Measurements from ENCODE around the gene API5. TPM values are rescaled to one million over a fixed set of nuclear protein-coding genes. Genes with fewer than 3 reads are reported as not detected.

API5 gene
- total RNA-seq, 1 donor = 90.0 TPM

DNA sequence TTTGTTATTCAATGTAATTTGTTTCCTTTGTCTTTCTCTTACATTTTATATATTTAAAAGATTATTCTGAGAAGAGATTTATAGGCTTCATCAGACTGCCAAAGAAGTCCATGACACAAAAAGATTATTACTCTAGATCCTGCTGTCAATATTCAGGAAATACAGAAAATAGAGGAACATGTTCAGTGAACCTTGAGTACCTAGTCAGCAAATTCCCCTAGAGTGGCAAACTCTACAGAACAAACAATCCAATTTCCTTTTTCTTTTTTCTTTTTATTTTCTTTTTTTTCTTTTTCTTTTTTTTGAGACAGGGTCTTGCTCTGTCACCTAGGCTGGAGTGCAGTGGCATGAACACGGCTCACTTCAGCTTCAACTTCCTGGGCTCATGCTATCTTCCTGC, 70.8 kb downstream of the API5 start:
- H3K4me3 ChIP-seq (ENCODE audit: low read length) = no peak overlapping the region
- H3K4me1 ChIP-seq (ENCODE audit: insufficient read depth, low read length) = no peaks in the 10 kb centered on the region
- no peaks in the 10 kb centered on the region for H3K27me3 ChIP-seq (ENCODE audit: insufficient read depth, low read length)
- H3K9me3 ChIP-seq (ENCODE audit: low read depth, low read length) = no peaks in the 10 kb centered on the region

- no peaks in the 10 kb centered on the region for H3K9me3 ChIP-seq (ENCODE audit: low read depth, low read length)
- no peaks in the 10 kb centered on the region for H3K4me1 ChIP-seq (ENCODE audit: insufficient read depth, low read length)
- no peak overlapping the region for H3K4me3 ChIP-seq (ENCODE audit: low read length)
- H3K27me3 ChIP-seq (ENCODE audit: insufficient read depth, low read length) = no peaks in the 10 kb centered on the region
Measured at GRCh38 chr11:43384393-43384792, 72.6 kb downstream of the API5 start.

DNA sequence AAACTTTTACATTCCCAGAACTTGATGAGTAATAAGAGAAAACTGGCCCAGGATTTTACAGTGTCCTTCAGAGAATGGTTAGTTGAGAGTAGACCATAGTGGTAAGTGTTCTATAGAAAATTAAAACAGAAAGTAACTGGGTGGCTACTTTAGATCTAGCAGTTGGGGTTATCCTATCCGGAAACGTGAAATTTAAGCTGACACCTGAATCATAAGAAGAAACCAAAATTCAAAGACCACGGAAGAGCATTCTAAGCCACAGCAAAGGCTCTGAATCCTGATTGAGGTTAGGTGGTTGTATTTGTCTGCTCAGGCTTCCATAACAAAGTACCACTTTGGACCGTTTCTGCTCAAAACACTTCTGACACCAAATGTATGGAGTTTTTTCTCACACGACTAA, 80.9 kb downstream of the API5 start:
- Histone ChIP-seq H3K4me1 (ENCODE audit: insufficient read depth, low read length) (no peaks in the 10 kb centered on the region), H3K4me3 (ENCODE audit: low read length) (no peak overlapping the region), H3K9me3 (ENCODE audit: low read depth, low read length) (no peaks in the 10 kb centered on the region), H3K27me3 (ENCODE audit: insufficient read depth, low read length) (no peaks in the 10 kb centered on the region)

DNA sequence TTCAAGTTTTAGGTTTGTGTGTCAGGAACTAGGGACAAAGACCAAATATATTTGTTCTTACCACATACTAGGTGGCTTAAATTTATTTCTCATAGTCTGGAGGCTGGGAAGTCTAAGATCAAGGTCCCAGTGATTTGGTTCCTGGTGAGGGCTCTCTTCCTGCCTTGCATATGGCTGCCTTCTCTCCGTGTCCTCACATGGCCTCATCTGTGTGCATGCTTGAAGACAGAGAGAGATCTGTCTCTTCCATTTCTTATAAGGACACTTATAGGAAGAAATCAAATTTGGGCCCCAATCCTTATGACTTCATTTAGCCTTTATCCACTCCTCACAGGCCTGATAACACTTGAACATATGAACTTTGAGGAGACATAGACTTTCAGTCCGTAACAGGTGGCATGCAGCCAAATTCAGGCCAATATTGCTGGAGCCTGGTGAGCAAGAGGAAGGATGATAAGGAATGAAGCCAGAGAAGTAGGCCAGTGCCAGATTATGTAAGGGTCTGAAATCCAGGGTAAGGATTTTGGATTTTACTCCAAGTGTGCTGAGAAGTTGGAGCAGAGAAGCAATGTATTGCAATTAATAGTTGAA, 82.1 kb downstream of the API5 start:
- Histone ChIP-seq H3K27me3 (ENCODE audit: insufficient read depth, low read length) (no peaks in the 10 kb centered on the region), H3K9me3 (ENCODE audit: low read depth, low read length) (no peaks in the 10 kb centered on the region), H3K4me3 (ENCODE audit: low read length) (no peak overlapping the region), H3K4me1 (ENCODE audit: insufficient read depth, low read length) (no peaks in the 10 kb centered on the region)

Other genes starting within 250 kb of the API5 start
- gene TTC17, start 46.9 kb downstream of the API5 start, total RNA-seq = 123 TPM

Measured in mononuclear cell (primary cell).